ENCODE results near the gene MAN1C1. TPM values are rescaled to one million over a fixed set of nuclear protein-coding genes. Genes with fewer than 3 reads are reported as not detected.

MAN1C1 gene
- polyA plus RNA-seq, 1 of the 3 experiments (the other 2 are of a cell fraction), result 0.20 TPM

DNA sequence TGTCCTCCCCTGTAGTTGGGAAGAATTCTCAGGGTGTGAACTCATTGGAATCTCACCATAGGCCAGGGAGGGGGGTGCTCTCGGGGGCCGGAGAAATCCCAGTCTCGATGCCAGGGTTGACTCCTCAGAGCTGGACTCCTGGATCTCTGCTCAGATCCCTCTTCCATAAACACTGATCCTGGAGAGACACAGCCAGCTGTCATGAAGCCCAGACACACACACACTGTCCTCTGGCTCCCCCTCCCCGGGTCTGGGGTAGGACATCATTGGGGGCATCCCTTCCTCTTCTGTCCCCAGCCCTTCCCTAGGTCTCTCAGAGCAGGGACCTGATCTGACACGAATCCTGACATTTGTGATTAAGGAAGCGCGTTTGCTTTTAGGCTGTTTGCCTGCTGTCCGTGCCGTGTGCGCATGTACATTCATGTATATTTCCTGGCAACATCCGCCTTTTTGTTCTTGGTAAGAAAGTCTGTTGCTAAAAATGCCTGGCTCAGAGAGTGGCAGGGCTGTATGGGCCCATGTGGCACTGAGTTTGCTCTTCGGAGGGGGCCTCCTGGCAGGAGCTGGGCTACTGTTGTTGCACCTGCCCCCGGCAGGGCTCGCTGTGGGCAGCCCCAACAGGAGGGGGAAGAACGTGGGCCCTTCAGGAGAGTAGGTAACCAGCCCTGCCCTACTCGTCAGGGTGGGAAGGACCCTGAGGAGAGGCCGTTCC, 138.0 kb downstream of the MAN1C1 start:
- peaks cover 0 to 15% of the 10 kb centered on the region in 2 experiments; a peak in 1 of 4 replicates for H3K4me1 ChIP-seq (ENCODE audit: control insufficient read depth in 1 of 2, insufficient read depth in 2 of 2, low read depth in 1 of 2, low read length in 1 of 2)
- no peaks in the 10 kb centered on the region for H3K9me3 ChIP-seq
- H3K9ac ChIP-seq, result no peak overlapping the region
- POLR2A ChIA-PET, result no interaction called here
- H3K27me3 ChIP-seq (ENCODE audit: insufficient read depth), result peaks cover 10% of the 10 kb centered on the region
- H3K4me3 ChIP-seq (ENCODE audit: low read depth in 2 of 2, low read length in 1 of 2), result no peak overlapping the region
- H3K79me2 ChIP-seq (ENCODE audit: insufficient read depth), result no peaks in the 10 kb centered on the region
- no peak overlapping the region for H2AFZ ChIP-seq (ENCODE audit: low read depth)
- no peak overlapping the region for H3K4me2 ChIP-seq
- CTCF ChIA-PET, result interaction anchor here (0.8 to 2.7 kb wide), 7 partner anchors 8 to 136 kb away, joined by 3 to 8 read pairs (median 4); no protein-coding TSS in a partner anchor
- H3F3A ChIP-seq (replicated peaks; ENCODE audit: insufficient read depth), result no peaks in the 10 kb centered on the region
- no peaks in the 10 kb centered on the region for H4K20me1 ChIP-seq (ENCODE audit: insufficient read depth)
- no peaks in the 10 kb centered on the region for H3K9me2 ChIP-seq
- WGBS (ENCODE audit: low lambda C conversion rate), result 68% methylated on average over 9 of the region's 17 CpGs
- DNase-seq, result no peak
- H3K36me3 ChIP-seq (replicated peaks in 1 of 2; ENCODE audit: control insufficient read depth in 1 of 2, insufficient read depth in 2 of 2, low read length in 1 of 2), result no peaks in the 10 kb centered on the region
- H3K27ac ChIP-seq (ENCODE audit: low read depth in 2 of 2, low read length in 1 of 2), result no peak overlapping the region
- TF ChIP-seq, protein P1, sequence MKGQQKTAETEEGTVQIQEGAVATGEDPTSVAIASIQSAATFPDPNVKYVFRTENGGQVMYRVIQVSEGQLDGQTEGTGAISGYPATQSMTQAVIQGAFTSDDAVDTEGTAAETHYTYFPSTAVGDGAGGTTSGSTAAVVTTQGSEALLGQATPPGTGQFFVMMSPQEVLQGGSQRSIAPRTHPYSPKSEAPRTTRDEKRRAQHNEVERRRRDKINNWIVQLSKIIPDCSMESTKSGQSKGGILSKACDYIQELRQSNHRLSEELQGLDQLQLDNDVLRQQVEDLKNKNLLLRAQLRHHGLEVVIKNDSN (IDR thresholded peaks at IDR 0.05; ENCODE audit: borderline replicate concordance, low read depth), result no peak
- TF ChIP-seq MAX (IDR thresholded peaks at IDR 0.05; ENCODE audit: low read depth) (no peak), RFX5 (IDR thresholded peaks at IDR 0.05; ENCODE audit: low read length) (no peak), NFIC (IDR thresholded peaks at IDR 0.05; ENCODE audit: borderline replicate concordance) (no peak), FOXM1 (IDR thresholded peaks at IDR 0.05; ENCODE audit: low read depth) (no peak), JUND (IDR thresholded peaks at IDR 0.05) (no peak)
- TF ChIP-seq, protein P2, sequence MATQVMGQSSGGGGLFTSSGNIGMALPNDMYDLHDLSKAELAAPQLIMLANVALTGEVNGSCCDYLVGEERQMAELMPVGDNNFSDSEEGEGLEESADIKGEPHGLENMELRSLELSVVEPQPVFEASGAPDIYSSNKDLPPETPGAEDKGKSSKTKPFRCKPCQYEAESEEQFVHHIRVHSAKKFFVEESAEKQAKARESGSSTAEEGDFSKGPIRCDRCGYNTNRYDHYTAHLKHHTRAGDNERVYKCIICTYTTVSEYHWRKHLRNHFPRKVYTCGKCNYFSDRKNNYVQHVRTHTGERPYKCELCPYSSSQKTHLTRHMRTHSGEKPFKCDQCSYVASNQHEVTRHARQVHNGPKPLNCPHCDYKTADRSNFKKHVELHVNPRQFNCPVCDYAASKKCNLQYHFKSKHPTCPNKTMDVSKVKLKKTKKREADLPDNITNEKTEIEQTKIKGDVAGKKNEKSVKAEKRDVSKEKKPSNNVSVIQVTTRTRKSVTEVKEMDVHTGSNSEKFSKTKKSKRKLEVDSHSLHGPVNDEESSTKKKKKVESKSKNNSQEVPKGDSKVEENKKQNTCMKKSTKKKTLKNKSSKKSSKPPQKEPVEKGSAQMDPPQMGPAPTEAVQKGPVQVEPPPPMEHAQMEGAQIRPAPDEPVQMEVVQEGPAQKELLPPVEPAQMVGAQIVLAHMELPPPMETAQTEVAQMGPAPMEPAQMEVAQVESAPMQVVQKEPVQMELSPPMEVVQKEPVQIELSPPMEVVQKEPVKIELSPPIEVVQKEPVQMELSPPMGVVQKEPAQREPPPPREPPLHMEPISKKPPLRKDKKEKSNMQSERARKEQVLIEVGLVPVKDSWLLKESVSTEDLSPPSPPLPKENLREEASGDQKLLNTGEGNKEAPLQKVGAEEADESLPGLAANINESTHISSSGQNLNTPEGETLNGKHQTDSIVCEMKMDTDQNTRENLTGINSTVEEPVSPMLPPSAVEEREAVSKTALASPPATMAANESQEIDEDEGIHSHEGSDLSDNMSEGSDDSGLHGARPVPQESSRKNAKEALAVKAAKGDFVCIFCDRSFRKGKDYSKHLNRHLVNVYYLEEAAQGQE (IDR thresholded peaks at IDR 0.05; ENCODE audit: low read depth, low read length), result no peak

- Histone ChIP-seq H3K9ac (no peak overlapping the region), H3K27ac (ENCODE audit: low read depth in 2 of 2, low read length in 1 of 2) (no peak overlapping the region), H2AFZ (ENCODE audit: low read depth) (no peak overlapping the region), H4K20me1 (ENCODE audit: insufficient read depth) (no peaks in the 10 kb centered on the region), H3K4me2 (no peak overlapping the region), H3F3A (replicated peaks; ENCODE audit: insufficient read depth) (no peaks in the 10 kb centered on the region), H3K27me3 (ENCODE audit: insufficient read depth) (peaks cover 10% of the 10 kb centered on the region), H3K9me2 (no peaks in the 10 kb centered on the region), H3K36me3 (replicated peaks in 1 of 2; ENCODE audit: control insufficient read depth in 1 of 2, insufficient read depth in 2 of 2, low read length in 1 of 2) (no peaks in the 10 kb centered on the region), H3K4me1 (ENCODE audit: control insufficient read depth in 1 of 2, insufficient read depth in 2 of 2, low read depth in 1 of 2, low read length in 1 of 2) (peaks cover 0 to 19% of the 10 kb centered on the region in 2 experiments; a peak in 1 of 4 replicates), H3K4me3 (ENCODE audit: low read depth in 2 of 2, low read length in 1 of 2) (no peak overlapping the region), H3K79me2 (ENCODE audit: insufficient read depth) (no peaks in the 10 kb centered on the region), H3K9me3 (no peaks in the 10 kb centered on the region)
- POLR2A ChIA-PET, result no interaction called here
- CTCF ChIA-PET, result interaction anchor here (0.8 to 2.7 kb wide), 7 partner anchors 9 to 137 kb away, joined by 3 to 8 read pairs (median 3); no protein-coding TSS in a partner anchor
- no peak for DNase-seq
- 70% methylated on average over 7 of the region's 7 CpGs for WGBS (ENCODE audit: low lambda C conversion rate)
- TF ChIP-seq RCOR1 (IDR thresholded peaks at IDR 0.05; ENCODE audit: low read length), result no peak
- no peak for TF ChIP-seq MAX (IDR thresholded peaks at IDR 0.05; ENCODE audit: low read depth)
- no peak for TF ChIP-seq USF2 (IDR thresholded peaks at IDR 0.05; ENCODE audit: borderline replicate concordance, low read depth, low read length)
- TF ChIP-seq SMC3 (IDR thresholded peaks at IDR 0.05; ENCODE audit: low read depth, low read length), result no peak
- no peak for TF ChIP-seq TAF1 (IDR thresholded peaks at IDR 0.05; ENCODE audit: borderline replicate concordance, low read depth, low read length)
- no peak for TF ChIP-seq RAD21 (IDR thresholded peaks at IDR 0.05; ENCODE audit: low read length)
- TF ChIP-seq MEF2A (IDR thresholded peaks at IDR 0.05; ENCODE audit: borderline replicate concordance, low read depth), result no peak
- no peak for TF ChIP-seq TEAD4 (IDR thresholded peaks at IDR 0.05; ENCODE audit: borderline replicate concordance, insufficient read depth)
- TF ChIP-seq NFIC (IDR thresholded peaks at IDR 0.05; ENCODE audit: borderline replicate concordance), result no peak
- TF ChIP-seq EP300 (IDR thresholded peaks at IDR 0.05; ENCODE audit: borderline replicate concordance in 1 of 2, low read depth in 1 of 2, low read length in 1 of 2), result no peak
- TF ChIP-seq MXI1 (IDR thresholded peaks at IDR 0.05; ENCODE audit: low read depth, low read length), result no peak
- no peak for TF ChIP-seq YY1 (IDR thresholded peaks at IDR 0.05; ENCODE audit: low read depth)
- no peak for TF ChIP-seq POLR2AphosphoS5 (IDR thresholded peaks at IDR 0.05; ENCODE audit: low read depth, low read length)
- no peak for TF ChIP-seq FOXM1 (IDR thresholded peaks at IDR 0.05; ENCODE audit: low read depth)
- TF ChIP-seq GATA2 (CRISPR knock-in tag; IDR thresholded peaks at IDR 0.05), result no peak
- TF ChIP-seq RFX5 (IDR thresholded peaks at IDR 0.05; ENCODE audit: low read length), result no peak
These were observed 139.0 kb downstream of the MAN1C1 start for GRCh38 chr1:25755475-25756125.
